Left kidney (tissue), 2 donors: ENCODE data around the gene LPAR1. TPM values are rescaled to one million over a fixed set of nuclear protein-coding genes. Genes with fewer than 3 reads are reported as not detected.
A peak's percentile ranks its signal among the peaks of the same experiment; 100 is the strongest.

Source experiments
- DNase-seq: peaks from one replicate; pipeline ENCODE4 v3.0.0-alpha.2; 2013
- polyA plus RNA-seq: library from polyadenylated mRNA; unstranded; fragments of 120-200 nt; gene quantifications from one replicate; pipeline ENCODE4 v1.2.1, GENCODE V29; 2013; ENCODE audit not compliant: insufficient read length

Gene LPAR1
- polyA plus RNA-seq, 1 donor: 25.9 TPM

DNA sequence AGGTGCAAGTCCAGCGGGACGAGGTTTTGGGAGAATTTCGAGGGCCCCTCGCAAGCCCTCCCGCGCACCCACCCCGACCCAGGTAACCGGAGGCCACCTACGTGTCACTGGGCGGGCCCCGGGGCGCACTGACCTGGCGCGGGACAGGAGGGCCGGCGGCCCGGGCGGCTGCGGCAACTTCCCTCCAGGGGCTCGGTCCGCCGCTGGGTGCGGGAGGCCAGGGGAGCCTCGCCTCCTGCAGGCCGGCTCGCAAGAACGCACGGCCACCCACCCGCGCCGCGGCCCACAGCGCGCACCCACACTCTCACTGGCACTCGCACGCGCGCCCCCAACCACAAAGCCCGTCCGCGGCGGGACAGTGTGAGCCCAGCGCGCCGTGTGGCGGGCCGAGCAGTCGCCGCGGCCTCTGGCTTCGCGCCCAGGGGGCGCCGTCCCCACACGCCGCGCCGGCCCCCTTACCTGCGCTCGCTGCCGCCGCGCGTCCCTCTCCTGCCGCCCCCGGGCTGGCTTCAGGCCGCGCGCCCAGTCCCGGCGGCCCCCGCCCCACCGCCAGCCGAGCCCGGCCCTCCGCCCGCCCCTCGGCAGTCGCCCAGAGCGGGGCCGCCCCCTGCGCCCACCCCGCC lies 451 bp downstream of the LPAR1 start:
- peak; percentile 69 for DNase-seq

DNA sequence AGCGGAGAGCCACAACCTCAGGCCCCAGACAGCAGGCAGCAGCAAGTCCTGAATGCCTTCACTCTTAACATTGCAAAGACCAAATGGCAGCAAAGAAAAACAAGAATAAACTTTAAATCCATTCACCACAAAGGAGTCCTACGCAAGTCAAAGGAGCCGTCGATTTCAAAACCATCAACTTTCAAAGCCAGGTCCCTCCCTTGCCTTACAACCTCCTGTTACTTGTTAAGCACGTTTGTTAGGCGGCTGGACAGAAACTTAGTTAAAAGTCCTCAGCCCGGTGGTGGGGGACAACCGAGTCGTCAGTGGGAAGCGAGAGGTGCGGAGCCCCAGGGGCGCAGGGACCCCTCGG lies 938 bp downstream of the LPAR1 start:
- DNase-seq: peak; percentile 50

DNA sequence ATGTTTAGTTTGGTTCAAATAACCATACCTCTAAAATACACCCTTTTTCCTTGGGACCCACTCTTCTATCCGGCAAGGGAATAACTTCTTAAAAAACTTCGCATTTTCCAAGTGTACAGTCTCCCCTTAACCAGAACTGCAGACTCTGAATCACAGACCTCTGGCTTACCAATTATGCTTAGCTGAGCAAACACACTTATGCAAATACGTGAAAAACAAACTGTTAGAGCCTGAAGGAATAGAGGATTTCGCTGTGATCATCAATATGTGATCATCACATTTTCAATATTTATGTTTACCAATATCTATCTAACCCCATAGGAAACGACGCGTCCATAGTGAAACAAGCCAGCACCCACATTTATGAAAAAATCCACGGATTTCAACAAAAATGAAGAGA lies 1.3 kb downstream of the LPAR1 start:
- DNase-seq: no peak

DNA sequence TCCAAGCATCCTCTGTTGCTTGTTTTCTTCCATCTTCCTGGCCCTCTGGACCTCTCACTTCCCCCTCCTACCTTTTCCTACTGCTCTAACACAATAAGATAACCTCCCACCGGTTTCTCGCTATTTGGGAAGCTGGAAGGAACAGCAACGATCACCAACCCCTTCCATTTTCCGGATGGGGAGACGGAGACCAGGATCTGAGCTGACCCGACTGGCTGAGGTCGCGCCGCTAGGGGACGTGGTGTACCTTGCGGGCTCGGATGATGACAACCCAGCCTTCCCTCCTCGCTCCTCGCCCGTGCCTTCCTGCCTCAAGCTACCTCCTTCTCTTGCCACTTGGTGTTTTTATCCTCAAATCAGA lies 1.9 kb downstream of the LPAR1 start:
- DNase-seq: peak; percentile 40

DNA sequence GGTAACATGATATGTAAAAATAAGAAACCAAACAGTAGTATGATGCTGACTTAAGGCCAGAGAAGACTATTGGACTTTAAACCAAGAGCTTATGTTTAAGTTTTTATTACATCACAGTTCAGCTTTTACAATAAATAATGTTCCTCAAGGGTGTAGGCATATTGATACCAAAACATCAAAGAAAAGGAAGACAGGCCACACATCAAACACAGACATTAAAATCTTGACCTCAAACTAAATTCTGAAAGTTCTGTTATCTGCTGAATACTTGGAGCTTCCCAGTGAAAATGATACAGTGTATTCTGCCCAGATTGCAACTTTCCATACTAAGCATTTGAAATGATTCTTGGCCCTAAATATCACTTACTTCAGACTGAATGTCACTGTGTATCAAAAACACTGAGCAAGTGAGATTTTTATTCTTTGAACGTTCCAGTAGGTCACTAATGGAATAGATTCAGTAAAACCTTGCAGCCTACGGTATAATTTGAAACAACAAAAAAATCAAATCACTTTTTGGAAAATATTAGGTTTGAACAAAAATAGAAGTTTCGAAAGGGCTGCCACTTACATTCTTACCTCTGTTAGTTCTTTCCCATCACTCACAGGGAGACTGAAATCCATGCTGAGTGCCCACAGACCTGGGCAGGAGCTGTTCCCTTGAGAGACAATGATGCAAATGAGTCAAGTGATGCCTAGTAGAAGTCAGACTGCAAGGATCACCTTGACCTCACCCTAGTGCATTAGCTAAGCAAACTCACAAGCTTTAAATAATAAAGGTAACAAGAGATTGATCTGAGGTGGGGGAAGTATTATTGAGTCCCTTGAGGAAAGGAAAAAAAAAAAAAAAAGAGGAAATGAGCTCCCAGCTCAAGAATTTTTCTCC lies 2.5 kb downstream of the LPAR1 start:
- no peak for DNase-seq

DNA sequence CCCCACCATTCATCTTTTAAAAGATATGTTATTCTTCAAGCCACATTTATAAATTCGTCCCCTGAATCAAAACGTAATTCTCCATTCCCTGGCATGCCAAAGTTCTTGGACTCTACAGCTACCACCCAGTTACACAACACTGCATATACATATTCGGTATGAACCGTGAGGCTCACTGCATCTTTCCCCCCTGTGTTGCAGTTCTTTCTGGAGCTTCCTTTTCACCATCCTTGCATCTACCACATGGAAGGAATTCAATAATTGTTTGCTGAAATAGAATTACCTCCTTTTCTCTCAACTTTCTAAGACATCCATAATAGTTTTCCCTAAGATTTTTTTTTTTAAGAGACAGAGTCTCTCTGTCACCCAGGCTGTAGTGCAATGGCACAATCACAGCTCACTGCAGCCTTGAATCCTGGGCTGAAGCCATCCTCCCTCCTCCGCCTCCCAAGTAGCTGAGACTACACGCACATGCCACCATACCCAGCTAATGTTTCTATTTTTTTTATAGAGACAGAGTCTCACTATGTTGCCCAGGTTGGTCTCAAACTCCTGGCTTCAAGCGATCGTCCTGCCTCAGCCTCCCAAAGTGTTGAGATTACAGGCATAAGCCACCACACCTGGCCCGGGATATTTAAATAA lies 3.3 kb downstream of the LPAR1 start:
- DNase-seq: no peak

DNA sequence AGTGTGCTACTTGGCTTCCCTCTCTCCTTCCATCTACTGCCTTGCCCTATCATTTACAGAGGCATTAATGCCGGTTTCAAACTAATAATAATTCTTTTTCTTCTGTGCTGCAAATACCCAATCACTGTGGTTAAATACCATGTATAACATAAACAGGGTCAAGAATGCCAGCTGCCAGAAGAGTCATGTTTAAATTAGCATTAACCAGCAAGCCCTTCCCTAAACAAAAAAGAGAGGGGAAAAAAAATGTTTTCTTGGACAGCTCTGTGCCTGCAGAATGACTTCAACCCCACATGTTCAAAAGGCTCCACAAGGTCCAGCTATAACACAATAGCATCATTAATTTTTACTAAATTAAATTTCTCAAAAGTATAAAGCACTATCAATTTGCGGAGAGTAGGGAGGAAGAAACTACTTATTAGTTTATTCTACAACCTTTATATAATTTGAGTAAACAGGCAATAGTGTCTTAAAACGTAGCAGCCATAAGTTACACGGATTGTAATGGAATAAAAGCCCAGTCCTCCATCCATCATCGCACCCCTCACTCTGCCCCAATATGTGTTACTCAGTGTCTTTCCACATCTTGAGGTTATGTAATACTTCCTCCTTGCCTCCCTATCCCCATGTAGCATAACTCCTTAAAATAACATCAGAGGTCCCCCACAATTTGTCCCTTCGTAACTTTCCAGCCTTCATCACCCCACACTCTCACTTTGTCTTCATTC lies 3.9 kb downstream of the LPAR1 start:
- DNase-seq: no peak

DNA sequence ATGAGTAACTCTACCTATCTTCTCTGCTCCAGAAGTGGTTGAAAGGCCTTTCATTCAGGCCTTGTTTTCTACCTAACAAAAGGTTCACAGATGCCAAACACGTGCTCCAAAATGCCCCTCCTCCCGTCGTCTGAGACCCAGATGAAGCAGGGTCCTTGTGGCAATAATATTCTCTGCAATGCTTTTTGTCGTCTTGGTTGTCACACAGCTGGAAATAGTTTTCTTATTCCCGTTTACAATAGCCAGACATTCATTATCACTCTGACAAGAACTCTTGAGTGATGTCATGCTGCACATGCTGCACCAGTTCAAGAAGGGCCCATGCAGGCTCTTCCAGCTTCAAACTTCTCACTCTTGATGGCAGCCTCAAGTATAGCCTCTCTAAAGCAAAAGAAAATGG lies 7.8 kb downstream of the LPAR1 start:
- no peak for DNase-seq

DNA sequence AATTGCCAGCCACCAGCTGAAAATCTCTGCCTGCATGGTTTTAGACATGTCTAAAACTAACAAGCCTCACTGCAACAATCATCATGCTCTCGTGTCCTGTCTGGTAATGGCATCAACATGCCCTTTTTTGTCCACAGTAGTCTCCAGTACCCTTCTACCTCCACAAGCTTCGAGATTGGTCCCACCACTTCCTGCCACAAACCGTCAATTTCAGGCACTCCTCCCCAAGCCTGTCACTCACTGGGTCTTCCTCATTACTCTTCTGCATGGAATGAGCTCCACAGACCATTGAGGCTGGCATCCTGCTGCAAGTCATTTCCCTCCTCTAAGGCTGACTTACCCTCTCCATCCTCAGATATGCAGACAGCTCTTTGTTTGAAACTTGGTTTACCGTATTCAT lies 9.0 kb downstream of the LPAR1 start:
- DNase-seq: no peak

DNA sequence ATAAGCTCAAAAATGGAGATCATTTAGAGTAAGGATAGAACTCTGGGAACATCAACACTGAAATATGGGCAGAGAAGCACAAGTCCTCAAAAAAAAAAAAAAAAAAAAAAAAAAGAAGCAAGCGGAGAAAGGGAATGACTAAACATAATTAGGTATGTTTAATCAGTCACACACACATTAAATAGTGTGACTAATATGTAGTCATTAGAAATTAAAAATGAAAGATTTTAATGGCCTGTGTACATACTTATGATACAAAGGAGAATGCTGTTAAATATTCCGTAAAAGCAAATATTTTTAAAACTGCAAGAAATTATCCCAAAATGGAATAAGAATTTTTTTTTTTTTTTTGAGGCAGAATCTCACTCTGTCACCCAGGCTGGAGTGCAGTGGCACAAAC lies 10.5 kb downstream of the LPAR1 start:
- DNase-seq: no peak

DNA sequence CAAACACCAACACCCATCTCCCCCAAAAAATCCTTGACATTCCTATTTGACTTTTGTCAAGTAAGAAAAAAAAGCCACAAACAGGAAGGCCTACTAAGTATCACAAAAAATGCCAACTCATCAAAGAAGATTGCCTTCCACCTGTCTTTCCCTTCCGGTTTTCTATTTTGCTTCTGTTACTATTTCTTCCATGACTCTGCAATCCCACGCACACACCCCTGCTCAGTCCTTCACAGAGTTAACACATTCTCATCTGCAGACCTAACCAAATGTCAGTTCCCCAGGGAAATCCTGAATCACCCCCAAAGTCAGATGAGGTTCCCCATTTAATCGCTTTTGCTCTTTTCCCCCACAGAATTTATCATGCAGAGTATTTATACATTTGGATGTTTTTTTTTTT lies 15.1 kb downstream of the LPAR1 start:
- no peak for DNase-seq

DNA sequence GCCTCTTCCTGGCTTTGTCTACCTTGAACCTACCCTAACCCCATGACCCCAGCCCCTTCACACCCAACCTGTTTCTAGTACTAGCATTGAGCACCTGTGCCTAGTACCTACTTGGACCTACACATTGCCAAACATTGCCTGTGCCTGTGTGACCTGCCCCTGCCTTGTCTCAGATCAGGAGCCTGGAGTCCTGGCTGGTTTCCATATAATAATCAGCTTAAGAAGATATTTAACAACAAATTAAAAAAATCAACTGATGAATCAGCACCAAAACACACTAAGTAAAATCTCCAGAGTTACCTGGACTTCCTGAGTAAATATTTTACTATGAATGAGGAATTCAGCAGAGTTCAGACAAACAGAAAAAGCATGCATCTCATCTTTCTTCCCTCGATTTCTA lies 17.7 kb downstream of the LPAR1 start:
- no peak for DNase-seq

DNA sequence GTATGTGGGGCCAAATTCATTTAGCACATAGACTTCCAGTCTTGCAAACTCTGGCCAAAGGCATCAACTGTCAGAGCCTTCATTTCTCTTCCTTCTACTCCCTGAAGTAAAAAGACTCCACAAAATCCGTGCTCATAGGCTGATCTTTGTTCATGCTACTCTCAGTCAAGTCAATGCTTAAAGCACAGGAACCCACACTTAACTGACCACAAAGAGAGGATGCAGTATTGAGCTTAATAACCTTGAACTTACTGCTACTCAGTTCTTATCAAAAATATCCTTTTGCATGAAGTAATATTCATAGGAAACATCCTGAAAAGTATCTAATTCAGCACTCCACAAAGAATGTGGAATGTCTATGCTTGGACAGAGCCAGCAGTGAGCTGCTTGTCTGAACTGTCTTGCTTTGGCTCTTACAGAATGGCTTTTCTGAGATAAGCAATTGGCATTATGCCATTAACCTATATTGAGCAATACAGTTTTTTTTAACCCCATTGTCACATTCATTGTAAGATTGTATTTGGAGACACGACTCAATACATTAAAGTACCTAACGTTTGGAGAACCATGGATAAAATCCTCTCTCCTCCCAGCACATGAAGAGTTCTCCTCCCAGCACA lies 21.7 kb downstream of the LPAR1 start:
- no peak for DNase-seq

DNA sequence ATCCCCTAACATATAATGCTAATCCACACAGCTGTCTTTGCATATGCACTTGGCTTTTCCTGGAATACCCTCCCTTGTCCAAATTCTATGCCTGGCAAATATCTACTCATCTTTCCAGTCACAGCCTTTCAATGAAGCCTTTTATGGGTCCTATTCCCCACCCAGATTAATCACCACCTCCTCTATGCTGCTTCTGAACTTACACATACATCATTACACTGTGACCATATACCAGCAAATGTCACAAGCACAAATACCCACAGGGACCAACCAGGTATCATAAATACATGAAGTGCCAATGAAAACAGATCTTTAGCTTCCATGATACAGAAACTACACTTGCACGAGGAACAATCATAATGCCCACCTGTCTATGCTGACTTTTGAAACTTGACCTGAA lies 22.3 kb downstream of the LPAR1 start:
- DNase-seq: no peak

DNA sequence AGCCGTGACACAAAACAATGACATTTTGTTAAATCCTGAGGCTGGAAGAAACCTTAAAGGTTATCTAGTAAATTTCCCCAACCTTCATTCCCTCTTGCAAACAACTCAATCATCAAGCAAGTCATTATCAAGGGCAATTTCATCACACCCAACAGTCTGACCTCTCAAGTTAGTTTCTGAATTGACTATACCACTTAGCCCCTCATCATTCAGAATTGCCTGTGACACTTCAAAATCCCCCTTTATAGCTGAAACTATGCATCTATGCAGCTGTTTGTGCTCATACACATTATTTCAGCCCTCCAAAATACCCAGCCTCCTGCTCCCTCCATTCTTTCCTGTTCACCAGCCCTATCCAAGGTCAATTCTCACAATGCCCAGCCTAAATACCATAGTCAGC lies 24.6 kb downstream of the LPAR1 start:
- DNase-seq: no peak

DNA sequence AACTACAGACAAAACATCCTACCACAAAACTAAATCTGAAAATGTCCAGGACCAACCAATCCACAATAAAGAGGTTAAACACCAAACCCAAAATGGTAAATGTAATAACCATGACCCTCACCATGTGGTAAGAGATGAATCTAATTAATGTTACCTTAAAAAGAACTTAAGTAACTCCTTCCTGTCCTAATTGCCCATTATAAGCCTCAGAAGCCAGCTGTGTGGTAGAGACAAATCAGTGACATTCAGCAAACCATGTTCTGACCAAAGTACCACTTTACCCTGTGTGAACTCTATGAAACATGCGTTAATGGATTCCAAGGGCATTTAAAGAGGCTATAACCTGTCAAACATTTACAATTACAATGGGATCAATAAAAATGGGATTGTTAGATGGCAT lies 25.0 kb downstream of the LPAR1 start:
- no peak for DNase-seq

DNA sequence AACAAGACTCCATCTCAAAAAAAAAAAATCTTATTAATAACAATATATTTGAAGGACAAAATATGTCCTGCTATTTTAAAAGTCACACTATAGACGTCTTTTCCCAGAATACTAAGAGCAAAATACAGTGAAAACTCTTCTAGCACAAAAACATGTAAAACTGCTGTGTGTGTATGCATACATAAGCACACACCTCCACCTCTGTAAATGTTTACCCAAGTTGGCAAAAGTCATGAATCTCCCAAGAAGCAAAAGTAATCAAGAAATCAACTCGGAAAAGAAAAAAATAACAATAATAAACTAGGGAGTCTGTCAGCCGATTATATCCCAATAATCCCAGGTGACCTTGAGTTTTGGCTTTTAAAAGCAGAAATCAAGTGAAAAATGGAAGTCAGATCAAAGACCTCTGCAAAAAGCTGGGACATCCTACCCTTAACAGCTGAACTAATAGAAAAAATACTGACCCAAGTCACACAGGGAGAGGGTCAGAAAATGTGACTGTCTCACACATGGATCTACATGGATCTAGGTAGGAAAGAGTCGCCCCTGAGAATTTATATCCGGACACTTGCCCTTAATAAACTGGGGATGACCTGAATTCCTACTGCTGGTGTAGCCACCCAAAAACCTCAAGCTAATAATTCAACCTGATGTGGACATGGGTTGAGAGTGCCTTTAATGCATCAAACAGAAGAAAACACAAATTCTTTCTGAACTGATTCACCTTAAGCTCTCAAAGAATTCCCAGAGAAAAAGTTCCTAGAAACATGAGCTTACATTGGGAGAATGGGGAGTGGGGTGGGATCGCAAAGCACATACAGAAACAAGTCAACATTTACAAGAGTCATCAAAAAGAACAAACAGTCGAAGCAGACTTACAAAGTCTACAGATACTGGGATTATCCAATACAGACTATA lies 29.9 kb downstream of the LPAR1 start:
- DNase-seq: no peak

DNA sequence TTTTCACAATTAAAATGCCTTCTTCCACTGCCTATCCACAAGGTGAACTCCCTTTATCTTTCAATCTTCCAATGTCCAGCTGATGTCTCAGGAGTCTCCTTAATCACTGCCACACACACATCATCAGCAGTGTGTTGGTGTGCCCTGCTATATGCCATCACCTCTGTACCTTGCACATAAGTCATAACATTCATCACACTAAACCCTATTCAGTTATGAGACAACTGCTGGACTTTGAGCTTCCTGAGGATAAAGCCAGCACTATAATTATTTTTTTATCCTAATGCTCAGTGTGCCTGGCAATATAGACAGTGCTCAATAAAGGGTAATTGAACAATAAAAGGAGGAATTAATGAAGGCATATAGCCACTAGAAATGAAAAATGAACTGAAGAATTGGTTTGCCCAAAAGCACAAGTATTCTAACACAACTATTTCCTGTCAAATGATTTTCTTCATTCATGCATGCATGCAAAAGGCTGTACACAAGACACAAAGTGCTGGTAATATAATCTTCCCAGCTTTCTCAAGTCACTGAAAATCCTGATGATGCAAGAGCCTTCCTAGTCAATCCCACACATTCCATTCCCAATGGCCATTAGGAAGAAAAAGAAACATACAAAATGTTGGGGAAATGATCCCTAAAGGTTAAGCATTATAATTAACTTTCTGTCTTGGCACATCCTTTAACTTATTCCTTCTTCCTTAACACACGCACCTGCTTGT lies 32.4 kb downstream of the LPAR1 start:
- no peak for DNase-seq

DNA sequence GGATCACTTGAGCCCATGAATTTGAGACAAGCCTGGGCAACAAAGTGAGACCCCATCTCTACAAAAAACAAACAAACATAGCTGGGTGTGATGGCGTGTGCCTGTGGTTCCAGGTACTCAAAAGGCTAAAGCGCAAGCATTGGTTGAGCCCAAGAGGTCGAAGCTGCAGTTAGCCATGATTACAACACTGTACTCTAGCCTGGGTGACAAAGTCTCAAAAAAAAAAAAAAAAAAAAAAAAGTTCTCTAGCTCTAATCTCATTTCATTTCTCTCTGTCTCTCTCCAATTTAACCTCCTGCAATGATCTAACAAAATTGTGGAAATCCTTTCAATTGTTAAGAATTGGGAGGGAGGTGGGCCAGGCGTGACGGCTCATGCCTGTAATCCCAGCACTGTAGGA lies 33.3 kb downstream of the LPAR1 start:
- DNase-seq: no peak

DNA sequence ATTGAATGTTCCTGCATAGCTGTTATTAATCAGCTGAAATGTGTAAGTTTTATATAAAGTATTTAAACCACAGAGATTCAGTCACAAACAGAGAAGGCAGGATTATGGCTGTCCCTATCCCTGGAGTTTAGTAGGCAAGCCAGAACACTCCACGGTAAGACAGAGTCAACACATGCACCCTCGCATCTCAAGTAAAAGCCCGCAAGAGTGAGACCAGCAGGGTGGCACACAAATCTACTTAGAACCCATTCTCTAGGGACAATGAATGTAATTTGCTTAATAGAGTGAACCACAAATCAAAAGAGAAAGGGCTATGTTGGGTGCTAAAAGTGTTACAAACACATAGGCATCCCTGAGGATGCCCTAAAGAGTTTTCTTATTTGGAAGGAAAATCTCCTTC lies 35.1 kb downstream of the LPAR1 start:
- DNase-seq: no peak

DNA sequence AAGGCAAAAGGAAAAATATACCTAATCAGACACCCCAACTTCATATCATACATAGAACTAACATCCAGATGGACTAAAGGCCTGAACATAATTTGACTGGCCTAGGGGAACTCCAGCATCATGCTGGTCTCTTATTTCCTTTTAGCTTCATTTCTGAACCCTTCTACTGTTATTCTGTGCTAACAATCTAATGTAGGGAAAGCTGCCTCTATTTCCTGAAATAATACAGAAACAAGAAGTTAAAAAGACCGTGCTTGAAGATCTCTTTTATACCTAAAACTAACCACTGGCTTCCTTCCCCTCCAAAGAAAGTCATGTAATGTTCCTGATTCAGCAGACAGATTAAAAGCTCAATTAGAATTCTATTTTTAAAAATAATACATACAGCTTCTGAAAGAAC lies 36.7 kb downstream of the LPAR1 start:
- DNase-seq: no peak
